ENCODE data around the gene UPK1A. TPM values are rescaled to one million over a fixed set of nuclear protein-coding genes. Genes with fewer than 3 reads are reported as not detected.
A peak's percentile ranks its signal among the peaks of the same experiment; 100 is the strongest.
"Not testable (repeated sequence)": the region's sequence is repeated elsewhere in the genome, so short reads cannot be mapped to it uniquely, and the experiment has no call there.

The UPK1A gene
- total RNA-seq, 2 experiments from 2014 or later: 0.30 TPM; not detected in 1

DNA sequence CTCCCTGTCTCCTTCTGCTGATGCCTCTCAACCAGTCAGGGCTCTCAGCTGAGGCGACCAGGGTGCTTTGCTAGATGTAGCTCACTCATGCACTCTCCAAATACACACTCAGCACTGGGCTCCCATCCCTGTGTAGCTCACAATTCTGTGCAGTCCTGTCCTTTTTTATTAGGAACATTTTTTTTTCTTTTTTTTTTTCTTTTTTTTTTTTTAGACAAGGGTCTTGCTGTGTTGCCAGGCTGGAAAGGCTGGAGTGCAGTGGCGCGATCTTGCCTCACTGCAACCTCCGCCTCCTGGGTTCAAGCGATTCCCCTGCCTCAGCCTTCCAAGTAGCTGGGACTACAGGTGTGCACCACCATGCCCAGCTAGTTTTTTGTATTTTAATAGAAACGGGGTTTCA, 11.5 kb upstream of the UPK1A start:
- not testable (repeated sequence) for H3K9me3 Mint-ChIP-seq (ENCODE audit: low read depth); ATAC-seq; DNase-seq; H3K27ac Mint-ChIP-seq; H3K27me3 Mint-ChIP-seq; H3K4me3 Mint-ChIP-seq
- H3K4me1 Mint-ChIP-seq: peaks cover 18% of the 10 kb centered on the region
- CTCF ChIA-PET: interaction anchor here (1.2 to 1.6 kb wide), 2 partner anchors 40 to 105 kb away, joined by 3 to 4 read pairs; no protein-coding TSS in a partner anchor
- peaks cover 46% of the 10 kb centered on the region for H3K36me3 Mint-ChIP-seq

GRCh38 chr19:35655600-35655999, 10.7 kb upstream of the UPK1A start:
- peaks cover 46% of the 10 kb centered on the region for H3K36me3 Mint-ChIP-seq

GRCh38 chr19:35656700-35657099, 9.6 kb upstream of the UPK1A start:
- Mint-ChIP-seq H3K4me3 (no peak overlapping the region), H3K4me1 (peaks cover 6% of the 10 kb centered on the region), H3K9me3 (ENCODE audit: low read depth) (no peaks in the 10 kb centered on the region), H3K36me3 (peaks cover 43% of the 10 kb centered on the region), H3K27ac (no peak overlapping the region), H3K27me3 (no peaks in the 10 kb centered on the region)
- no peak for DNase-seq
- CTCF ChIA-PET: no interaction called here
- ATAC-seq: no peak

More at GRCh38 chr19:35655600-35655999, 10.7 kb upstream of the UPK1A start:
- ATAC-seq (no peak), DNase-seq (no peak)
- H3K4me1 Mint-ChIP-seq: peaks cover 14% of the 10 kb centered on the region
- H3K27me3 Mint-ChIP-seq: no peaks in the 10 kb centered on the region
- H3K9me3 Mint-ChIP-seq (ENCODE audit: low read depth): no peaks in the 10 kb centered on the region
- H3K27ac Mint-ChIP-seq: no peak overlapping the region
- CTCF ChIA-PET: interaction anchor here (1.6 kb wide), 1 partner anchor 106 kb away, joined by 3 read pairs; no protein-coding TSS in a partner anchor
- H3K4me3 Mint-ChIP-seq: no peak overlapping the region

- H3K27ac Mint-ChIP-seq: no peak overlapping the region
- peaks cover 42% of the 10 kb centered on the region for H3K36me3 Mint-ChIP-seq
- no peak for DNase-seq
- CTCF ChIA-PET: no interaction called here
- H3K4me1 Mint-ChIP-seq: peaks cover 2% of the 10 kb centered on the region
- no peaks in the 10 kb centered on the region for H3K9me3 Mint-ChIP-seq (ENCODE audit: low read depth)
- H3K27me3 Mint-ChIP-seq: no peaks in the 10 kb centered on the region
- ATAC-seq: no peak
- H3K4me3 Mint-ChIP-seq: no peak overlapping the region
Observed at GRCh38 chr19:35657904-35658700, 8.2 kb upstream of the UPK1A start.

GRCh38 chr19:35661995-35662340, 4.3 kb upstream of the UPK1A start:
- Mint-ChIP-seq H3K4me3 (no peak overlapping the region), H3K4me1 (no peaks in the 10 kb centered on the region), H3K27ac (no peak overlapping the region), H3K9me3 (ENCODE audit: low read depth) (no peaks in the 10 kb centered on the region), H3K27me3 (no peaks in the 10 kb centered on the region), H3K36me3 (peaks cover 26% of the 10 kb centered on the region)
- DNase-seq (no peak), ATAC-seq (no peak)
- CTCF ChIA-PET: interaction anchor here (1.2 kb wide), 1 partner anchor 14 kb away, joined by 3 read pairs; the partner anchor contains the start of gene COX6B1

DNA sequence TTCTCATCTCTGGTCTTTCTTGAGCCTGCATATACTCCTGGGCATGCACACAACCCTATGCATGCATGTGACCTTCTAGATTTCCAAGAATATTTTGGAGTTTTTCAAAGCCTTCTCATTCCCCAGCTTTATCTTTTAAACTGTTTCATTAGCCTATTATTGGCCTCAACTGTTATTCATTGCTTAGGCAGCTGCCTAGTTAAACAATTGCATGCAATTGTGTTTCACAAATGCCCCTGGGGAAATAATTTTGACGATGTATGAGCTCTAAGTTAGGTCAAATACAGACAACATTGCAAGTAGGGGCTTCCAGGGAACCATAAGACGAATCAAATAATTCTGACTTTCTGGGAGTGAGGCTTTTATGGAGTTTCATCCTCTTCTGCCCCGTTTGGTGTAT, 2.3 kb upstream of the UPK1A start:
- H3K9me3 Mint-ChIP-seq (ENCODE audit: low read depth): no peaks in the 10 kb centered on the region
- peaks cover 15% of the 10 kb centered on the region for H3K36me3 Mint-ChIP-seq
- ATAC-seq (no peak), DNase-seq (no peak)
- no peak overlapping the region for H3K27ac Mint-ChIP-seq
- peaks cover 3% of the 10 kb centered on the region for H3K27me3 Mint-ChIP-seq
- CTCF ChIA-PET: interaction anchor here (1.3 kb wide), 1 partner anchor 38 kb away, joined by 3 read pairs; no protein-coding TSS in a partner anchor
- no peaks in the 10 kb centered on the region for H3K4me1 Mint-ChIP-seq
- no peak overlapping the region for H3K4me3 Mint-ChIP-seq

GRCh38 chr19:35665157-35665556, 1.2 kb upstream of the UPK1A start:
- peaks cover 10% of the 10 kb centered on the region for H3K36me3 Mint-ChIP-seq
- no peaks in the 10 kb centered on the region for H3K4me1 Mint-ChIP-seq

GRCh38 chr19:35665604-35666003, 713 bp upstream of the UPK1A start:
- H3K9me3 Mint-ChIP-seq (ENCODE audit: low read depth): no peaks in the 10 kb centered on the region
- peaks cover 10% of the 10 kb centered on the region for H3K36me3 Mint-ChIP-seq
- peaks cover 13% of the 10 kb centered on the region for H3K27me3 Mint-ChIP-seq
- CTCF ChIA-PET: no interaction called here
- no peaks in the 10 kb centered on the region for H3K4me1 Mint-ChIP-seq
- H3K4me3 Mint-ChIP-seq: no peak overlapping the region
- ATAC-seq: no peak
- DNase-seq: no peak
- H3K27ac Mint-ChIP-seq: no peak overlapping the region

More at GRCh38 chr19:35665157-35665556, 1.2 kb upstream of the UPK1A start:
- no peak overlapping the region for H3K4me3 Mint-ChIP-seq
- DNase-seq (no peak), ATAC-seq (no peak)
- no peak overlapping the region for H3K27ac Mint-ChIP-seq
- peaks cover 12% of the 10 kb centered on the region for H3K27me3 Mint-ChIP-seq
- CTCF ChIA-PET: interaction anchor here (1.3 kb wide), 1 partner anchor 37 kb away, joined by 3 read pairs; no protein-coding TSS in a partner anchor
- H3K9me3 Mint-ChIP-seq (ENCODE audit: low read depth): no peaks in the 10 kb centered on the region

GRCh38 chr19:35669566-35669965, 3.2 kb downstream of the UPK1A start:
- no peak for ATAC-seq
- CTCF ChIA-PET: no interaction called here
- H3K27ac Mint-ChIP-seq: no peak overlapping the region
- peaks cover 37% of the 10 kb centered on the region for H3K27me3 Mint-ChIP-seq
- H3K4me3 Mint-ChIP-seq: no peak overlapping the region
- no peaks in the 10 kb centered on the region for H3K9me3 Mint-ChIP-seq (ENCODE audit: low read depth)
- DNase-seq: no peak
- peaks cover 8% of the 10 kb centered on the region for H3K4me1 Mint-ChIP-seq
- no peaks in the 10 kb centered on the region for H3K36me3 Mint-ChIP-seq

- H3K36me3 Mint-ChIP-seq: no peaks in the 10 kb centered on the region
- H3K27me3 Mint-ChIP-seq: peaks cover 39% of the 10 kb centered on the region
- no peak overlapping the region for H3K4me3 Mint-ChIP-seq
- peaks cover 8% of the 10 kb centered on the region for H3K4me1 Mint-ChIP-seq
- H3K9me3 Mint-ChIP-seq (ENCODE audit: low read depth): no peaks in the 10 kb centered on the region
- CTCF ChIA-PET: no interaction called here
- ATAC-seq: no peak
- no peak overlapping the region for H3K27ac Mint-ChIP-seq
- DNase-seq: no peak
Observed at GRCh38 chr19:35669974-35670373, 3.7 kb downstream of the UPK1A start.

- ATAC-seq: no peak
- no peak overlapping the region for H3K27ac Mint-ChIP-seq
- H3K36me3 Mint-ChIP-seq: no peaks in the 10 kb centered on the region
- CTCF ChIA-PET: no interaction called here
- H3K9me3 Mint-ChIP-seq (ENCODE audit: low read depth): no peaks in the 10 kb centered on the region
- no peak overlapping the region for H3K4me3 Mint-ChIP-seq
- peaks cover 42% of the 10 kb centered on the region for H3K27me3 Mint-ChIP-seq
- peaks cover 8% of the 10 kb centered on the region for H3K4me1 Mint-ChIP-seq
- DNase-seq: no peak
Observed at GRCh38 chr19:35670686-35671085, 4.4 kb downstream of the UPK1A start.

- H3K4me3 Mint-ChIP-seq: no peak overlapping the region
- H3K36me3 Mint-ChIP-seq: no peaks in the 10 kb centered on the region
- peaks cover 8% of the 10 kb centered on the region for H3K4me1 Mint-ChIP-seq
- H3K9me3 Mint-ChIP-seq (ENCODE audit: low read depth): no peaks in the 10 kb centered on the region
- no peak overlapping the region for H3K27ac Mint-ChIP-seq
- CTCF ChIA-PET: interaction anchor here (1.0 kb wide), 1 partner anchor 21 kb away, joined by 3 read pairs; no protein-coding TSS in a partner anchor
- DNase-seq (no peak), ATAC-seq (no peak)
- peaks cover 48% of the 10 kb centered on the region for H3K27me3 Mint-ChIP-seq
Observed at GRCh38 chr19:35671818-35672217, 5.5 kb downstream of the UPK1A start.

DNA sequence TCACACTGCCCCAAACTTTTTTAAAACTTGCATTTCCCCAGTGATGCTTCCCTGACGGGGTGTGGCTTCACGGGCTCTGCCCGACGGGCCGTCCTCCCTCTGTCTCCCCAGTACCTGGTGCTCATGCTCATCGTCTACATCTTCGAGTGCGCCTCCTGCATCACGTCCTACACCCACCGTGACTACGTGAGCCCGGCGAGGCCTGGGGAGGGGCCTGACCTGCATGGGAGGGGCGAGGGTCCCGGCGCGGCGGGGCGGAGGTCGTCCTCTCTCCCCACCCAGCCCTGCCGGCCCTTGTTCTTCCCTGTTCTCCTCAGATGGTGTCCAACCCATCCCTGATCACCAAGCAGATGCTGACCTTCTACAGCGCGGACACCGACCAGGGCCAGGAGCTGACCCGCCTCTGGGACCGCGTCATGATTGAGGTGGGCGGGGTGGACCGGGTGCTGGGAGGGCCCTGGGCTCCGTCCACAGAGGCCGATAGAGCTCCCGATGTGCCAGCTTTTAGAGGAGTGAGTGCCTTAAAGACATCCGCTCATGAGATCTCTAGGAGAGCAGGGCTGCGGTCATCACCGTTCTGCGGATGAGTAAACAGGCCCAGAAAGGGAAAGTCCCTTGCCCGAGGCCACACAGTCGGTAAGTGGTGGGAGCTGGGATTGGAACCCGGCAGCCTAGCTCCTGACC, 6.9 kb downstream of the UPK1A start:
- Mint-ChIP-seq H3K27me3 (peaks cover 52% of the 10 kb centered on the region), H3K36me3 (no peaks in the 10 kb centered on the region), H3K4me1 (peaks cover 8% of the 10 kb centered on the region), H3K27ac (peak overlapping the region; percentile 34), H3K4me3 (peak overlapping the region; percentile 70), H3K9me3 (ENCODE audit: low read depth) (no peaks in the 10 kb centered on the region)
- peak; percentile 86 for DNase-seq
- ATAC-seq: peak; percentile 81
- CTCF ChIA-PET: interaction anchor here (0.8 to 2.0 kb wide), 6 partner anchors 12 to 195 kb away, joined by 3 to 7 read pairs (median 4); partner anchors contain the start of genes APLP1 and PSENEN

Measured in activated CD8-positive, alpha-beta memory T cell treated with anti-CD3 and anti-CD28 coated beads, Interleukin-2, amount 10 ng/mL, durations not matched to agents 7 days and 5 days (primary cell).